Measurements from ENCODE around the gene SPAG6.

Gene SPAG6

DNA sequence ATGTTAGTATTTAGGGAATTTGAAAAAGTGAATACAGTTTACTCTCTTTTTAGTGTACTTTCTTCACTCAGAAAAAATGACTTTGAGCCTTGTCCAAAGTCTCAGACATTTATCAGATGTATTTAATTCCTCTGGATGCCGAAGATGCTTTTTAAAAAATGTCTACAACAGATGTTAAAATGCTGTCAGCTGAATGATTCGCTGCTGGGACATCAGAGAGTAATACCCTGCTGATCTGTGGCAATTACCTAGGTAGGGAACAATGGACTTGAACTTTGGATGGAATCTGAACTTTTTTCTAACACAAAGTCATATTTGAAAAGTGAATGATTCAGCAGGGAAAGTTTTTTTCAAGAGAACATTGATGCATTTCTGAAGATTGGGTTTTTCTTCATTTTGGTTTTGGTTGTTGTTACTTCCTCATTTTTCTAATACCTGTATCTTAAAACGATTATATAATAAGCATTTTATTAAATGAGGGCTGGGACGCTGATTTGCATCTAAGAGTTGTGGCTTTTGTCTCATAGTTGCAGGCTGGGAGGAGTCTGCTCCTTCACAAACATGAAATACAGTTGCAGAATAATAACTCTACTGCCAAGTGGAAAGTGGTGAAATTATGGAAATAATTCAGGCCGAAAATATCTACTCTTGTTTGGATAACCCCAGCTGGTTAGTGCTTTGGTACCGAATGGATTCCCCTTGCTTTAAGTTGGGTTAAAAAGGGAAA, 98.0 kb downstream of the SPAG6 start:
- Mint-ChIP-seq H3K27ac (no peak overlapping the region), H3K27me3 (ENCODE audit: low read depth) (peaks cover 5% of the 10 kb centered on the region), H3K4me3 (no peak overlapping the region), H3K36me3 (ENCODE audit: low read depth) (no peaks in the 10 kb centered on the region), H3K4me1 (peaks cover 21% of the 10 kb centered on the region), H3K9me3 (no peaks in the 10 kb centered on the region)
- TF ChIP-seq, protein P1, sequence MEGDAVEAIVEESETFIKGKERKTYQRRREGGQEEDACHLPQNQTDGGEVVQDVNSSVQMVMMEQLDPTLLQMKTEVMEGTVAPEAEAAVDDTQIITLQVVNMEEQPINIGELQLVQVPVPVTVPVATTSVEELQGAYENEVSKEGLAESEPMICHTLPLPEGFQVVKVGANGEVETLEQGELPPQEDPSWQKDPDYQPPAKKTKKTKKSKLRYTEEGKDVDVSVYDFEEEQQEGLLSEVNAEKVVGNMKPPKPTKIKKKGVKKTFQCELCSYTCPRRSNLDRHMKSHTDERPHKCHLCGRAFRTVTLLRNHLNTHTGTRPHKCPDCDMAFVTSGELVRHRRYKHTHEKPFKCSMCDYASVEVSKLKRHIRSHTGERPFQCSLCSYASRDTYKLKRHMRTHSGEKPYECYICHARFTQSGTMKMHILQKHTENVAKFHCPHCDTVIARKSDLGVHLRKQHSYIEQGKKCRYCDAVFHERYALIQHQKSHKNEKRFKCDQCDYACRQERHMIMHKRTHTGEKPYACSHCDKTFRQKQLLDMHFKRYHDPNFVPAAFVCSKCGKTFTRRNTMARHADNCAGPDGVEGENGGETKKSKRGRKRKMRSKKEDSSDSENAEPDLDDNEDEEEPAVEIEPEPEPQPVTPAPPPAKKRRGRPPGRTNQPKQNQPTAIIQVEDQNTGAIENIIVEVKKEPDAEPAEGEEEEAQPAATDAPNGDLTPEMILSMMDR (IDR thresholded peaks at IDR 0.05; ENCODE audit: unreplicated experiment in 3 of 3): no peak

DNA sequence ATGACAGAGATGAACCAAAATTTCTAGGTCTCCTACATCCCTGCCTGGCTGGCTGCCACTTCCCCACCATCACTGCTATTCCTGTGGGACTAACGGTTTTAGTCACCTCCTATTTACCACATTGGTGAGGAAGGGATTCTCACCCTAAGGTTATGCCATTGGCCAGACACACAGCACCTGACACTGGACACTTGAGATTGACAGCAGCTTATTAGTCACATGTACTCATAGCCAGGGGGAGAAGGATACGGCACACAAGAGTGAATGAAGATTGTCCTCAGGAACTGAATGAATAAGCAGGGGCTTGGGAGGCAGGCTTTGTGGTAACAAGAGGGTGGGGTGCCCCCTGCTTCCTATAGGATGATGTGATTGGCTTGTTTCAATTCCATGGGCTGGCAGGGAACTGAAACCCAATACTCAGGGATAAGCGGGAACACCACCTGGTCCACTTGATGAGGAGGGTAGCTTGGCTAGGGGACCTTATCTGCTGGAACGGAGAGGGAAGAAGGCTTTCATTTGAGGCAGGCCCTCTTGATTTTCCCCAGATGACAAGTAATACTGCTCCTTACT, 99.0 kb downstream of the SPAG6 start:
- H3K36me3 Mint-ChIP-seq (ENCODE audit: low read depth): no peaks in the 10 kb centered on the region
- no peaks in the 10 kb centered on the region for H3K9me3 Mint-ChIP-seq

DNA sequence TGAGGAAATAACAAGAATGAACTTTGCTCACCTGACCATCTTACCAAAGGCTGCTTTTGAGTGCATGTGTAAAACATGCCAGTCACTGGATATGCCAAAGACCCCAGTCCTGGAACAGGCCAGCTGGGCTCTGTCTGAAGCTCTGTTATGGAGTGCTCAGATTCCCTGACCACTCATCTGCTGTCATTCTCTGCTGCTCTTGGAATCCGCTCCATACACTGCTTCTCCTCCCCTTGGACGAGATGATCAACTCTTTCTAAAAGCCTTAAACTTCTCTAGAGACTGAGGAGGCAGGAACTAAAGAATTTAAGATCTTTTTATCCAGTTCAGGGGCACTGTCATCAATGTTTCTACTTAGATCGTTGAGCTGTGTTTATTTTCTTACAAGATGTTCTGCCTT, 100.2 kb downstream of the SPAG6 start:
- no peak overlapping the region for H3K4me3 Mint-ChIP-seq
- no peaks in the 10 kb centered on the region for H3K9me3 Mint-ChIP-seq
- H3K27me3 Mint-ChIP-seq (ENCODE audit: low read depth): peaks cover 5% of the 10 kb centered on the region
- peaks cover 10% of the 10 kb centered on the region for H3K4me1 Mint-ChIP-seq
- no peak overlapping the region for H3K27ac Mint-ChIP-seq
- no peaks in the 10 kb centered on the region for H3K36me3 Mint-ChIP-seq (ENCODE audit: low read depth)
- TF ChIP-seq, protein P1 (IDR thresholded peaks at IDR 0.05; ENCODE audit: unreplicated experiment in 3 of 3): no peak

More for the DNA sequence above, 99.0 kb downstream of the SPAG6 start:
- Mint-ChIP-seq H3K27ac (no peak overlapping the region), H3K27me3 (ENCODE audit: low read depth) (peaks cover 5% of the 10 kb centered on the region), H3K4me3 (no peak overlapping the region), H3K4me1 (peaks cover 16% of the 10 kb centered on the region)
- TF ChIP-seq, protein P1 (IDR thresholded peaks at IDR 0.05; ENCODE audit: unreplicated experiment in 3 of 3): no peak

DNA sequence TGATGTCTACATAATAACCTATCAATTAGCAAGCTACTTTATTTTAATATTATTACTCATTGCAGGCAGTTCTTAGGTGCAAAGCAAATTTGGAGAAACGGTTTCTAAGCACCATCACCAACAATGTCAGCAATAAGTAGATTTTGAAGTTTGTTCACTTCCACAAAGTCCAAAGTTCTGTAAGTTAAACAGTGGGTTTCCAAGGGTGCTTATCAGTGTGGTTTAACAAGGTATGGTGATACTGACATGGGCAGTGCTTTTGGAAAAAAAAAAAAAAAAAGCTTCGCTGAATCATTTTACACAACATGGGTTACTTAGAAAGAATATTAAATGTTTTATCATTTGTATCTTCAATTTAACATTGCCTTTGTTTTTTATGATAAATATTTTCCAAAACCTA, 101.8 kb downstream of the SPAG6 start:
- no peak overlapping the region for H3K4me3 Mint-ChIP-seq
- H3K27me3 Mint-ChIP-seq (ENCODE audit: low read depth): peaks cover 5% of the 10 kb centered on the region
- no peaks in the 10 kb centered on the region for H3K36me3 Mint-ChIP-seq (ENCODE audit: low read depth)
- no peaks in the 10 kb centered on the region for H3K4me1 Mint-ChIP-seq
- no peak overlapping the region for H3K27ac Mint-ChIP-seq
- H3K9me3 Mint-ChIP-seq: no peaks in the 10 kb centered on the region
- TF ChIP-seq, protein P1 (IDR thresholded peaks at IDR 0.05; ENCODE audit: unreplicated experiment in 3 of 3): no peak

DNA sequence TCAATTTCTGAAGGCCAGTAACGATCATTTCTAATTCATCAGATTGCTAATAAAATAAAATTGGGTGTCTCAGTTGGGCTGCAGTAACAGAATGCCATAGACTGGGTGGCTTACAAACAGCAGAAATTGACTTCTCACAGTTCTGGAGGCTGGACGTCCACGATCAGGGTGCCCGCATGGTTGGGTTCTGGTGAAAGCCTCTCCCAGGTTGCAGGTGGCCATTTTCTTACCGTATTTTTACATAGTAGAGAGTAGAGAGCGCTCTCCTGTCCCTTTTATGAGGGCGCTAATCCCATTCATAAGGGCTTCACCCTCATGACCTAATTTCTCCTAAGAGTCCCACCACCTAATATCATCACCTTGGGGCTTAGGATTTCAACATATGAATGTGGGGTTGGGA, 106.0 kb downstream of the SPAG6 start:
- TF ChIP-seq, protein P1 (IDR thresholded peaks at IDR 0.05; ENCODE audit: unreplicated experiment in 3 of 3): no peak
- no peaks in the 10 kb centered on the region for H3K36me3 Mint-ChIP-seq (ENCODE audit: low read depth)
- H3K9me3 Mint-ChIP-seq: no peaks in the 10 kb centered on the region
- peaks cover 4% of the 10 kb centered on the region for H3K27me3 Mint-ChIP-seq (ENCODE audit: low read depth)
- no peak overlapping the region for H3K4me3 Mint-ChIP-seq
- H3K27ac Mint-ChIP-seq: no peak overlapping the region
- peaks cover 15% of the 10 kb centered on the region for H3K4me1 Mint-ChIP-seq

DNA sequence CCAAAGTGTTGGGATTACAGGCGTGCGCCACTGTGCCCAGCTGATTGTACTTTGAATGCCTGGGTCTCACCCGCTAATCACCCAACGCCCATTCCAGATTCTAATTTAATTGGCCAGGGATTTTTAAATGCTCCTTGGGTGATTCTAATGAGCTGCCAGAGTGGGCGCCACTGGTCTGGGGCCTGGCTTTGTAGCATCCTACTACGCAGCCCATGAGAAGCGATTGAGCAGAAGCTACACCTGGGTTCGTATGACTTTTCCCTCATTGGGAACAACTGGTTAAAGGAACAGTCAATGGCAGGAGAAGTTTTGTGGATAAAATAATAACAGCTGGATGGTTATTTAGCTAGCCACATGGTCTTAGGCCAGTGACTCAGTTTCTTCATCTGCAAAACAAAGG, 108.0 kb downstream of the SPAG6 start:
- peaks cover 15% of the 10 kb centered on the region for H3K4me1 Mint-ChIP-seq
- no peak overlapping the region for H3K27ac Mint-ChIP-seq
- TF ChIP-seq, protein P1 (IDR thresholded peaks at IDR 0.05; ENCODE audit: unreplicated experiment in 3 of 3): no peak
- no peak overlapping the region for H3K4me3 Mint-ChIP-seq
- H3K27me3 Mint-ChIP-seq (ENCODE audit: low read depth): peaks cover 8% of the 10 kb centered on the region
- no peaks in the 10 kb centered on the region for H3K36me3 Mint-ChIP-seq (ENCODE audit: low read depth)
- no peaks in the 10 kb centered on the region for H3K9me3 Mint-ChIP-seq
